ENCODE data around the gene GLYATL2.

- TF ChIP-seq CTCF (IDR thresholded peaks at IDR 0.05; ENCODE audit: low read depth, low read length, missing input control) (no peak), SP1 (IDR thresholded peaks at IDR 0.05) (no peak), REST (IDR thresholded peaks at IDR 0.05) (no peak), ZBTB33 (IDR thresholded peaks at IDR 0.05) (no peak)
Measured at GRCh38 chr11:58880166-58880565, 35.7 kb upstream of the GLYATL2 start.

Data from liver (tissue), 3 donors.